ENCODE results near the gene NPSR1. TPM values are rescaled to one million over a fixed set of nuclear protein-coding genes. Genes with fewer than 3 reads are reported as not detected.

Gene NPSR1
- total RNA-seq, 2 donors from 2014 or later: not detected

DNA sequence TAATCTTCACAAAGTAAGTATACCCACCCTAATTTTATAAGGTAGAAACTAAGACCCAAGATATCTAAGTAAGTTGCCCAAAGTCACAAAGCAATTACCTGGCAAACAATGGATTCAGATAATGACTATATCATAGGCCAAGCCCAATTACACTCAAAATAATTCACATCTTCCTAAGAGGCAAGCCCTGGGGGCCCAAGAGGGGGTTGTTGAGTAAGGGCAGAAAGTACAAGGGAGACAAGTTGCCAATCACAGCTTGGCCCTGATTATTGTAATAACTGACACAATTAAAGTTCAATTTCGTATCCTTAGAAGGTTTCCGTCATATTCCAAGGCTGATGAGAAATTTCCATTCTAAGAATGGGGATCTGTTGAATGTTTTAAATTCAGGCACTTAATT, 91.4 kb downstream of the NPSR1 start:
- no peaks in the 10 kb centered on the region for H3K36me3 ChIP-seq
- no peaks in the 10 kb centered on the region for H3K27me3 ChIP-seq (replicated peaks; ENCODE audit: insufficient read depth)
- TF ChIP-seq, protein P1, sequence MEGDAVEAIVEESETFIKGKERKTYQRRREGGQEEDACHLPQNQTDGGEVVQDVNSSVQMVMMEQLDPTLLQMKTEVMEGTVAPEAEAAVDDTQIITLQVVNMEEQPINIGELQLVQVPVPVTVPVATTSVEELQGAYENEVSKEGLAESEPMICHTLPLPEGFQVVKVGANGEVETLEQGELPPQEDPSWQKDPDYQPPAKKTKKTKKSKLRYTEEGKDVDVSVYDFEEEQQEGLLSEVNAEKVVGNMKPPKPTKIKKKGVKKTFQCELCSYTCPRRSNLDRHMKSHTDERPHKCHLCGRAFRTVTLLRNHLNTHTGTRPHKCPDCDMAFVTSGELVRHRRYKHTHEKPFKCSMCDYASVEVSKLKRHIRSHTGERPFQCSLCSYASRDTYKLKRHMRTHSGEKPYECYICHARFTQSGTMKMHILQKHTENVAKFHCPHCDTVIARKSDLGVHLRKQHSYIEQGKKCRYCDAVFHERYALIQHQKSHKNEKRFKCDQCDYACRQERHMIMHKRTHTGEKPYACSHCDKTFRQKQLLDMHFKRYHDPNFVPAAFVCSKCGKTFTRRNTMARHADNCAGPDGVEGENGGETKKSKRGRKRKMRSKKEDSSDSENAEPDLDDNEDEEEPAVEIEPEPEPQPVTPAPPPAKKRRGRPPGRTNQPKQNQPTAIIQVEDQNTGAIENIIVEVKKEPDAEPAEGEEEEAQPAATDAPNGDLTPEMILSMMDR (IDR thresholded peaks at IDR 0.05): no peak
- H3K27ac ChIP-seq: no peak overlapping the region
- no peak for ATAC-seq (ENCODE audit: insufficient number of reproducible peaks, low FRiP score, low read depth)
- H3K4me1 ChIP-seq (ENCODE audit: control insufficient read depth in 1 of 2, low read depth in 2 of 2): no peaks in the 10 kb centered on the region
- H3K4me3 ChIP-seq: no peak overlapping the region
- no peak for DNase-seq (ENCODE audit: low spot score)
- no peaks in the 10 kb centered on the region for H3K9me3 ChIP-seq

GRCh38 chr7:34750209-34750608, 92.2 kb downstream of the NPSR1 start:
- no peaks in the 10 kb centered on the region for H3K9me3 ChIP-seq
- H3K4me3 ChIP-seq: no peak overlapping the region
- H3K4me1 ChIP-seq (ENCODE audit: control insufficient read depth in 1 of 2, low read depth in 2 of 2): no peaks in the 10 kb centered on the region
- H3K36me3 ChIP-seq: no peaks in the 10 kb centered on the region
- no peak for DNase-seq (ENCODE audit: low spot score)
- TF ChIP-seq, protein P1 (IDR thresholded peaks at IDR 0.05): no peak
- H3K27ac ChIP-seq: no peak overlapping the region
- no peak for ATAC-seq (ENCODE audit: insufficient number of reproducible peaks, low FRiP score, low read depth)
- no peaks in the 10 kb centered on the region for H3K27me3 ChIP-seq (replicated peaks; ENCODE audit: insufficient read depth)

DNA sequence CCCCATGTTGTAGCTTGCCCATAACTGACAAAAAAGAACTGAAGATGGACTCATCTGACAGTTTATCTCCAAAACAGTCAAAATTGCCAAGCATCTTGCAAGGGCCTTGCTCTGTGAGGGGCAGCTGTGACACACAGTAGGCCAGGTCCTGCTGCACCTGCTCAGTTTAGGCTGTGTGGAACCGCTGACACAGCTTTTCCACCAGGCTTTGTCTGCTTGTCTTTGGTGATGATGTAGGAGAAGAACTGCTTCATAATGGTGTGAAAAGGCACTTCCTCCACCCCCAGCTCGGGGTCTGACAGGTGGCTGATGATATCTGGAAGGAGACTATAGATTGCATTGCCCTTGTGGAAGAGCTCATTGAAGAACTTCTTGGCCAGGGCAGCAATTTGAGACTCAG, 92.6 kb downstream of the NPSR1 start:
- no peaks in the 10 kb centered on the region for H3K27me3 ChIP-seq (replicated peaks; ENCODE audit: insufficient read depth)
- no peak overlapping the region for H3K27ac ChIP-seq
- TF ChIP-seq, protein P1 (IDR thresholded peaks at IDR 0.05): no peak
- no peaks in the 10 kb centered on the region for H3K9me3 ChIP-seq
- no peak for ATAC-seq (ENCODE audit: insufficient number of reproducible peaks, low FRiP score, low read depth)
- DNase-seq (ENCODE audit: low spot score): no peak
- no peaks in the 10 kb centered on the region for H3K4me1 ChIP-seq (ENCODE audit: control insufficient read depth in 1 of 2, low read depth in 2 of 2)
- H3K36me3 ChIP-seq: no peaks in the 10 kb centered on the region
- H3K4me3 ChIP-seq: no peak overlapping the region

DNA sequence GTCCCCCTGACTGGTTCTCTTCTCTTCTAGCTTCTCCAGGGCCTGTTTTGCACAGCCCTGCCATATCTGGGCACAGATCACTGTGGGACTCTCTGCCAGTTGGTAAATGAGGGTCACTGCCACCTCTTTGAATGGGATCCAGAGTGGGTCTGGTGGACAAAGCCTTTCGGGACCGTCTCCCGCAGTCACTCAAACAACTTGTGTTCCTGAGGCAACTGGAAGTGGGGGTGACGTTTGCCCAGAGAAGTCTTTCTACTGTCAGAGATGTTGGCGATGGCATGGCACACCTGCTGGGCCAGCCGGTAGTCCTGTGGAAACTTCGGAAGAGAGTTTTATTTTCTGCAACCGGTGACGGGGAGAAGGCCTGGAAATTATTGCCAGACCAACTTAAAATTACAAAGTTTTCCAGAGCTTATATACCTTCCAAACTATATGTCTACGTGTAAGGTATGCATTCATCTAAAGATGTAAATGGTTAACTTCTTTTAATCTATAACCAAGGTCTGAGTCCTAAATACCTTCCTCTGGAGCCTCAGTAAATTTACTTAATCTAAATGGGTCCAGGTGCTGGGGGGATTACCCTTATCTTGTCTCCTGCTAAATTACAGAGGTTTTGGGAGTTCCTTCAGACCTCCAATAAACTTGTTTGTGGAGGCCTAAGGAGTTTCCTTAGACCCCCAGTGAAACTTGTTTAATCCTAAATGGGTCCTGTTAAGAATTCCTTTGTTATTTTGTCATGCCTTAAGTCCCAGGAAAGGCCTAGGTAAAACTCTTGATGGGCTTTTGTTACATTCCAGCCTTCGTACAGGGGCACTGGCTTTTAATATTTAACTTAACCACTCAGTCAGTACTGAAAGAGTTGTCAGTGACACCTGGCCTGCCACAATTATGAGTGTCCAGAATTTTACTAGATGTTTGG, 94.0 kb downstream of the NPSR1 start:
- no peak for DNase-seq (ENCODE audit: low spot score)
- ATAC-seq (ENCODE audit: insufficient number of reproducible peaks, low FRiP score, low read depth): no peak
- H3K4me3 ChIP-seq: no peak overlapping the region
- no peaks in the 10 kb centered on the region for H3K36me3 ChIP-seq
- TF ChIP-seq, protein P1 (IDR thresholded peaks at IDR 0.05): no peak
- H3K4me1 ChIP-seq (ENCODE audit: control insufficient read depth in 1 of 2, low read depth in 2 of 2): no peaks in the 10 kb centered on the region
- no peaks in the 10 kb centered on the region for H3K9me3 ChIP-seq
- no peaks in the 10 kb centered on the region for H3K27me3 ChIP-seq (replicated peaks; ENCODE audit: insufficient read depth)
- no peak overlapping the region for H3K27ac ChIP-seq

GRCh38 chr7:34752929-34753328, 94.9 kb downstream of the NPSR1 start:
- ATAC-seq (ENCODE audit: insufficient number of reproducible peaks, low FRiP score, low read depth): no peak
- no peaks in the 10 kb centered on the region for H3K27me3 ChIP-seq (replicated peaks; ENCODE audit: insufficient read depth)
- DNase-seq (ENCODE audit: low spot score): no peak
- no peak overlapping the region for H3K4me3 ChIP-seq
- no peaks in the 10 kb centered on the region for H3K4me1 ChIP-seq (ENCODE audit: control insufficient read depth in 1 of 2, low read depth in 2 of 2)
- TF ChIP-seq, protein P1 (IDR thresholded peaks at IDR 0.05): no peak
- H3K36me3 ChIP-seq: no peaks in the 10 kb centered on the region
- H3K27ac ChIP-seq: no peak overlapping the region
- no peaks in the 10 kb centered on the region for H3K9me3 ChIP-seq
